SKM-1 (cell line): Measurements from ENCODE around the gene CLDN6.
"Not testable (repeated sequence)": the region's sequence is repeated elsewhere in the genome, so short reads cannot be mapped to it uniquely, and the experiment has no call there.

Experiments
- DNase-seq: peaks from one replicate; lab custom pipeline; 2025; ENCODE audit not compliant: unreplicated experiment; lab: John Stamatoyannopoulos, UW

CLDN6 gene, protein sequence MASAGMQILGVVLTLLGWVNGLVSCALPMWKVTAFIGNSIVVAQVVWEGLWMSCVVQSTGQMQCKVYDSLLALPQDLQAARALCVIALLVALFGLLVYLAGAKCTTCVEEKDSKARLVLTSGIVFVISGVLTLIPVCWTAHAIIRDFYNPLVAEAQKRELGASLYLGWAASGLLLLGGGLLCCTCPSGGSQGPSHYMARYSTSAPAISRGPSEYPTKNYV

GRCh38 chr16:3017794-3018506 is at the start of gene CLDN6:
CLDN6 (minus strand) TSS chr16:3018183; CDS start chr16:3016021, 2,162 bp downstream.
- no peak for DNase-seq

- DNase-seq, result no peak
Observed at GRCh38 chr16:3066440-3066748, 48.4 kb upstream of the CLDN6 start.

- no peak for DNase-seq
Observed at GRCh38 chr16:3065742-3066439, 47.9 kb upstream of the CLDN6 start.

DNA sequence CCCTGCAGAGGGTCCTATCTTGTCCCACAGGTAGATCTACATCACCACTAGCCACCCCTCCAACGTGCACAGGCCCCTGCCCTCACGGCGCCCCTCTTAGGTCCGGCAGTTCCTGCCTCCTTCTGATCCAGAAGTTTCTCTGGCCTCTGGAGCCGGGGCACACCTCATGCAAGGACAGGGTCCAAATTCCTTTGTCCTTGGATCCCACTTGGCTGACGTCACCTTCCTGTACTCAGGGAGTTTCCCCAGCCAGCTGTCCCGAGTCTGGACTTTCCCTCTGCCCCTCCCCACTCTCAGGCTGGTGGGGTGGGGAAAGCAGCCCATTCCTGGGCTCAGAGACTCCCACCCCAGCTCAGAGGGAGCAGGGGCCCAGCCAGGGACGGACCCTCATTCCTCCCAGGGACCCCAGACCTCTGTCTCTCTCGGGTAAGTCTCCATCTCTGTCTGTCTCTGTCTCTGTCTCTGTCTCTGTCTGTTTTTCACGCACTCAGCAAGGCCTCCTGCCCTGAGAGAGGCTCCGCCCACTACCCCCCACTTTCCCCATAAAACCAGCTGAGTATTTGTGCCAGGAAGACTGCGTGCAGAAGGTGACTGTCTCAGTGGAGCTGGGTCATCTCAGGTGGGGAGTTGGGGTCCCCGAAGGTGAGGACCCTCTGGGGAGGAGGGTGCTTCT is 47.2 kb upstream of the CLDN6 start, which contains the start of gene IL32:
IL32 (plus strand) TSS at position 572 of the 673 bp plus-strand sequence. CDS start 172 bp downstream, outside the sequence.
- DNase-seq, result no peak

GRCh38 chr16:3063625-3064386 is 45.8 kb upstream of the CLDN6 start:
- DNase-seq, result no peak

- no peak for DNase-seq
Observed at GRCh38 chr16:3062553-3062952, 44.6 kb upstream of the CLDN6 start.

DNA sequence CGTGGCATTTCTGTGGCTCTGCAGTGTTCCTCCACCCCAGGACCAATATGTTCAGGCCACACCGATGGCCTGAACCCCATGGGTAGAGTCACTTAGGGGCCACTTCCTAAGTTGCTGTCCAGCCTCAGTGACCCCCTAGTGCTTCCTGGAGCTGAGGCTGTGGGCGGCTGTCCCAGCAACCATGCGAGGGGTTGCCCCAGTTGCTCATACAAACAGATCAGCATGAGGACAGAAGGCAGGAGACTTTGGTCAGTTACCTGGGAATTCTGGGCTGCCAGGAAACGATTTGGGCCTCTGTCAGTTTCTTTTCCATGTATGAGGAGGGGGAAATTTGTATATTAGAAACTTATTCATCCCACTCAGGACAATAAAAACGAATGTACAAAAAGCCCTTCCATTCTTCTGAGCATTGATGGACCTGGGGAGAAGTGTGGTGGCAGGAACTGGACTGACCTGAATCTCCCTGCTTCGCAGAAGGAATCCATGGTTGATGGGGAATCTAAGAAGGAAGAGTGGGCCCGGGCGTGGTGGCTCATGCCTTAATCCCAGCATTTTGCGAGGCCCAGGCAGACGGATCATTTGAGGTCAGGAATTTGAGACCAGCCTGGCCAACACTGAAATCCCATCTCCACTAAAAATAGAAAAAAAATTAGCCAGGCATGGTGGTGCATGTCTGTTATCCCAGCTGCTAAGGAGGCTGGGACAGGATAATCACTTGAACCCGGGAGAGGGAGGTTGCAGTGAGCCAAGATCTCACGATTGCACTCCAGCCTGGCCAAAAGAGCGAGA is 42.5 kb upstream of the CLDN6 start:
- DNase-seq, result no peak

GRCh38 chr16:3059723-3060242 is 41.8 kb upstream of the CLDN6 start:
- DNase-seq, result no peak

GRCh38 chr16:3059041-3059722 is 41.2 kb upstream of the CLDN6 start:
- DNase-seq, result peak; percentile 61

DNA sequence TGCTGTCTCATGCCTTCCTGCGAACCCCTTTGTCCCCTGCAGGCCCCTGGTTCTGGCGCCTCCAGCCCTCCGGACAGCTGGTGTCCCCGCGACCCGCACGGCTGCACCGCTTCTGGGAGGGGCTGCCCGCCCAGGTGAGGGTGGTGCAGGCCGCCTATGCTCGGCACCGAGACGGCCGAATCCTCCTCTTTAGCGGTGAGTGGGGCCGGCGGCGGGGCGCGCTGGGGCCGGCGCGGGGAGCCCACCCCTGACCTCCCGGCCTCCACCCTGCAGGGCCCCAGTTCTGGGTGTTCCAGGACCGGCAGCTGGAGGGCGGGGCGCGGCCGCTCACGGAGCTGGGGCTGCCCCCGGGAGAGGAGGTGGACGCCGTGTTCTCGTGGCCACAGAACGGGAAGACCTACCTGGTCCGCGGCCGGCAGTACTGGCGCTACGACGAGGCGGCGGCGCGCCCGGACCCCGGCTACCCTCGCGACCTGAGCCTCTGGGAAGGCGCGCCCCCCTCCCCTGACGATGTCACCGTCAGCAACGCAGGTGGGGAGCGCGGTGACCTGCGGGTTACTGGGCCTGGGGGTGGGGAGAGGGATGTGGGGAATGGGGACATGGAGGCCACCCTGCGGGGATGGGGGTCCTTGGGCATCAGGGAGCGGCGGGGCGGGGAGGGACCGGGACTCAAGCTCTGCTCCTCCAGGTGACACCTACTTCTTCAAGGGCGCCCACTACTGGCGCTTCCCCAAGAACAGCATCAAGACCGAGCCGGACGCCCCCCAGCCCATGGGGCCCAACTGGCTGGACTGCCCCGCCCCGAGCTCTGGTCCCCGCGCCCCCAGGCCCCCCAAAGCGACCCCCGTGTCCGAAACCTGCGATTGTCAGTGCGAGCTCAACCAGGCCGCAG is 40.4 kb upstream of the CLDN6 start:
- no peak for DNase-seq

GRCh38 chr16:3057181-3058138 is 39.5 kb upstream of the CLDN6 start:
- DNase-seq, result no peak

- no peak for DNase-seq
Observed at GRCh38 chr16:3056336-3057180, 38.6 kb upstream of the CLDN6 start.

GRCh38 chr16:3055734-3056115 is 37.7 kb upstream of the CLDN6 start:
- not testable (repeated sequence) for DNase-seq

- peak; percentile 43 for DNase-seq
Observed at GRCh38 chr16:3054965-3055733, 37.2 kb upstream of the CLDN6 start.

GRCh38 chr16:3053330-3053710 is 35.3 kb upstream of the CLDN6 start:
- not testable (repeated sequence) for DNase-seq
